PC-9 (cell line): ENCODE data around the gene KCTD21. TPM values are rescaled to one million over a fixed set of nuclear protein-coding genes. Genes with fewer than 3 reads are reported as not detected.

Experiments used
- BruUV-seq: library from RNA; stranded (reverse); fragments of 400-500 nt; replicated peaks from 2 replicates; lab custom pipeline; 2021; lab: Mats Ljungman, UMichigan
- CTCF ChIA-PET: fragments of 300-600 bp; sonication (Branson Sonifier 250); formaldehyde crosslinking; loops from one replicate; lab custom pipeline; 2022; ENCODE audit warnings: antibody characterized with exemption; lab: Charles Lee
- POLR2A ChIA-PET: fragments of 300-600 bp; sonication (Branson Sonifier 250); formaldehyde crosslinking; loops from one replicate; lab custom pipeline; 2022; ENCODE audit warnings: antibody characterized with exemption; ENCODE audit not compliant: unreplicated experiment; lab: Charles Lee
- DNase-seq, 2 experiments: peaks; one replicate each; pipeline versions ENCODE4 v3.0.0 to v3.0.0-alpha.2; 2015 to 2022; ENCODE audit warnings: mixed read lengths in 1 of 2
- H2AFZ ChIP-seq: fragments of 200-600 bp; sonication (generic); 2 replicates; pipeline ENCODE4 v1.8.1; 2017; ENCODE audit warnings: antibody characterized with exemption
- H3F3A ChIP-seq: fragments of 200-600 bp; sonication (generic); 2 replicates; pipeline ENCODE4 v1.8.1; 2017; ENCODE audit warnings: antibody characterized with exemption, mild to moderate bottlenecking, low read depth; ENCODE audit not compliant: insufficient read depth
- H3K27ac ChIP-seq: fragments of 200-600 bp; sonication (generic); 2 replicates; pipeline ENCODE4 v1.6.1; 2016; ENCODE audit warnings: mixed run types
- H3K27me3 ChIP-seq: fragments of 200-600 bp; sonication (generic); 2 replicates; pipeline ENCODE4 v1.6.1; 2016; ENCODE audit warnings: low read depth, mixed run types; ENCODE audit not compliant: insufficient read depth
- H3K36me3 ChIP-seq: fragments of 200-600 bp; sonication (generic); 2 replicates; pipeline ENCODE4 v1.6.1; 2016; ENCODE audit warnings: low read depth, mixed run types
- H3K4me1 ChIP-seq: fragments of 200-600 bp; sonication (generic); replicated peaks from 2 replicates; pipeline ENCODE4 v1.6.1; 2016; ENCODE audit warnings: mixed run types; ENCODE audit not compliant: insufficient read depth
- H3K4me2 ChIP-seq: fragments of 200-600 bp; sonication (generic); 2 replicates; pipeline ENCODE4 v1.6.1; 2017; ENCODE audit warnings: mixed run types
- H3K4me3 ChIP-seq: fragments of 200-600 bp; sonication (generic); 2 replicates; pipeline ENCODE4 v1.6.1; 2016; ENCODE audit warnings: mixed run types
- H3K79me2 ChIP-seq: fragments of 200-600 bp; sonication (generic); 2 replicates; pipeline ENCODE4 v1.6.1; 2017; ENCODE audit warnings: low read depth, mixed run types
- H3K9me2 ChIP-seq: fragments of 200-600 bp; sonication (generic); 2 replicates; pipeline ENCODE4 v1.8.1; 2017; ENCODE audit warnings: mild to moderate bottlenecking; ENCODE audit not compliant: insufficient read depth
- H3K9me3 ChIP-seq: fragments of 200-600 bp; sonication (generic); 2 replicates; pipeline ENCODE4 v1.8.1; 2016; ENCODE audit warnings: low read depth; ENCODE audit not compliant: insufficient read depth
- H4K20me1 ChIP-seq: fragments of 200-600 bp; sonication (generic); 2 replicates; pipeline ENCODE4 v1.8.1; 2017; ENCODE audit not compliant: insufficient read depth
- EZH2 ChIP-seq: fragments of 200-600 bp; sonication (generic); IDR thresholded peaks from 2 replicates; pipeline ENCODE4 v1.8.0; 2017; ENCODE audit warnings: antibody characterized with exemption, low read depth
- intact Hi-C: fragments of 100-400 bp; cut with micrococcal nuclease; formaldehyde crosslinking; loops from one replicate; pipeline ENCODE4 v1.10.0; 2022; ENCODE audit not compliant: unreplicated experiment
- total RNA-seq: library from RNA; stranded (reverse); gene quantifications from 2 replicates; pipeline ENCODE4 v1.2.3, GENCODE V29; 2021
- TF ChIP-seq, protein P1 (sequence below): fragments of 200-600 bp; sonication (generic); conservative IDR thresholded peaks from 2 replicates; pipeline ENCODE4 v1.6.1; 2017; ENCODE audit warnings: mixed run types, antibody characterized with exemption, mild to moderate bottlenecking, moderate library complexity

The KCTD21 gene
- total RNA-seq, 1 experiment from 2014 or later: 16.5 TPM

DNA sequence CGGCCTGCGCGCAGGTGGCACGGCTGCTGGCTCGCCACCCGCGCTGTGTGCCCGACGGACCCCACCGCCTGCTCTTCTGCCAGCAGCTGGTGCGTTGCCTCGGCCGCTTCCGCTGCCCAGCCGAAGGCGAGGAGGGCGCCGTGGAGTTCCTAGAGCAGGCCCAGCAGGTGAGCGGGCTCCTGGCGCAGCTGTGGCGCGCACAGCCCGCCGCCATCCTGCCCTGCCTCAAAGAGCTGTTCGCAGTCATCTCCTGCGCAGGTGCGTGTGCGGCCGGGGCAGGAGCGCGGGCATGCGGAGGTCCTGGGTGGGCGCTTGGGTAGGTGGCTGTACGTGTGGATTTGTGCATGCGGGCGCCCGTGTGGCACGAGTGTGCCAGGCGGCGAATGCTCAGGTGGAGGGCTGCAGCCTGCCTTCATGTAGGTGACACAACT, 8.2 kb upstream of the KCTD21 start:
- Histone ChIP-seq H3K4me1 (no peaks in the 10 kb centered on the region; the same call in 1 of the 2 replicates), H3K27me3 (no peaks in the 10 kb centered on the region), H3K4me3 (no peak overlapping the region), H3F3A (peaks cover 5% of the 10 kb centered on the region; the same call in 1 of the 2 replicates), H2AFZ (no peak overlapping the region), H3K9me3 (no peaks in the 10 kb centered on the region), H3K4me2 (no peak overlapping the region), H3K36me3 (no peaks in the 10 kb centered on the region), H3K79me2 (no peaks in the 10 kb centered on the region), H3K27ac (no peak overlapping the region), H4K20me1 (no peaks in the 10 kb centered on the region; the same call in 1 of the 2 replicates), H3K9me2 (no peaks in the 10 kb centered on the region)
- POLR2A ChIA-PET: no interaction called here
- CTCF ChIA-PET: no interaction called here
- intact Hi-C loops: no loop called here
- TF ChIP-seq, protein P1, sequence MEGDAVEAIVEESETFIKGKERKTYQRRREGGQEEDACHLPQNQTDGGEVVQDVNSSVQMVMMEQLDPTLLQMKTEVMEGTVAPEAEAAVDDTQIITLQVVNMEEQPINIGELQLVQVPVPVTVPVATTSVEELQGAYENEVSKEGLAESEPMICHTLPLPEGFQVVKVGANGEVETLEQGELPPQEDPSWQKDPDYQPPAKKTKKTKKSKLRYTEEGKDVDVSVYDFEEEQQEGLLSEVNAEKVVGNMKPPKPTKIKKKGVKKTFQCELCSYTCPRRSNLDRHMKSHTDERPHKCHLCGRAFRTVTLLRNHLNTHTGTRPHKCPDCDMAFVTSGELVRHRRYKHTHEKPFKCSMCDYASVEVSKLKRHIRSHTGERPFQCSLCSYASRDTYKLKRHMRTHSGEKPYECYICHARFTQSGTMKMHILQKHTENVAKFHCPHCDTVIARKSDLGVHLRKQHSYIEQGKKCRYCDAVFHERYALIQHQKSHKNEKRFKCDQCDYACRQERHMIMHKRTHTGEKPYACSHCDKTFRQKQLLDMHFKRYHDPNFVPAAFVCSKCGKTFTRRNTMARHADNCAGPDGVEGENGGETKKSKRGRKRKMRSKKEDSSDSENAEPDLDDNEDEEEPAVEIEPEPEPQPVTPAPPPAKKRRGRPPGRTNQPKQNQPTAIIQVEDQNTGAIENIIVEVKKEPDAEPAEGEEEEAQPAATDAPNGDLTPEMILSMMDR: no peak
- no peak for TF ChIP-seq EZH2
- DNase-seq: no peak
- BruUV-seq: no TSS peak

DNA sequence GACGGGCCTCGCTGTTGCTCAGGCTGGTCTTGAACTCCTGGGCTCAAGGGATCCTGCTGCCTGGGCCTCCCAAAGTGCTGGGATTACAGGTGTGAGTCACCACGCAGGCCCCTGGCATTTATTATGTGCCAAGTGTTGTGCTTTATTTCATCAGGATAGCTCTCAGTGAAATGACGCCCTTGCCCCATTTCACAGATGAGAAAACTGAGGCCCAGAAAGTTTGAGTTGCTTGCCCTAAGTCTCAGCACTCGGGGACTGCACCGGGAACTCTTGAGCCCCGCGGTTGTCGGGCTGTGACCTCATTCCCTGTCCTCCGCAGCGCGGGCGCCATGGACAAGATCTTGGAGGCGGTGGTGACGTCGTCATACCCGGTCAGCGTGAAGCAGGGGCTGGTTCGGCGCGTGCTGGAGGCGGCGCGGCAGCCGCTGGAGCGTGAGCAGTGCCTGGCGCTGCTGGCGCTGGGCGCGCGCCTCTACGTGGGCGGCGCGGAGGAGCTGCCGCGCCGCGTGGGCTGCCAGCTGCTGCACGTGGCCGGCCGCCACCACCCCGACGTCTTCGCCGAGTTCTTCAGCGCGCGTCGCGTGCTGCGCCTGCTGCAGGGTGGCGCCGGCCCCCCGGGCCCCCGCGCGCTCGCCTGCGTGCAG, 7.6 kb upstream of the KCTD21 start:
- CTCF ChIA-PET: no interaction called here

DNA sequence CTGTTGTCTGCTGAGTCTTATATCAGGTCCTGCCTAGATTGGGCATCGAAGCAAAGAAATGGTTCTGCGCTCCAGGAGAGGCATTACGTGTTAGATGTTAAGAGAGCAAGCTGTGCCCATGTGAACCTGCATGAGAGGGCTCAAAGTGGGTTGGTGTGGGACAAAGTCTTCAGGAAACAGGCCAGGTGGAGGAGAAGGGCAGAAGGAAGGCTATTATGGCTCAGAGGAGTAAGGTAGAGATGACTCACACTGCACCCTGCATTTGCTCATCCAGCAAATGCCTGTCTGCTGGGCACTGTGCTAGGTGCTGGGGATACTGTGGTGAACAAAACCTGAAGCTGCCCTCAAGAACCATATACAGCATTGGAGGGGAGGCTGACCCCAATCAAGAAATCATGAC, 6.1 kb upstream of the KCTD21 start:
- Histone ChIP-seq H3K79me2 (peaks cover 10% of the 10 kb centered on the region), H3K9me2 (no peaks in the 10 kb centered on the region), H3K27me3 (no peaks in the 10 kb centered on the region), H3K27ac (no peak overlapping the region), H4K20me1 (no peaks in the 10 kb centered on the region; the same call in 1 of the 2 replicates), H3K4me1 (peaks cover 9% of the 10 kb centered on the region), H3K4me3 (no peak overlapping the region), H3K9me3 (no peaks in the 10 kb centered on the region), H3K4me2 (no peak overlapping the region), H3K36me3 (no peaks in the 10 kb centered on the region), H3F3A (peaks cover 5% of the 10 kb centered on the region; the same call in 1 of the 2 replicates), H2AFZ (no peak overlapping the region)
- intact Hi-C loops: no loop called here
- BruUV-seq: no TSS peak
- CTCF ChIA-PET: no interaction called here
- no peak for DNase-seq
- no peak for TF ChIP-seq EZH2
- TF ChIP-seq, protein P1: no peak
- POLR2A ChIA-PET: interaction anchor here (0.7 kb wide), 1 partner anchor 45 kb away, joined by 3 read pairs; no protein-coding TSS in a partner anchor

More for the DNA sequence above, 7.6 kb upstream of the KCTD21 start:
- Histone ChIP-seq H3K27ac (no peak overlapping the region), H3K4me1 (no peaks in the 10 kb centered on the region; the same call in 1 of the 2 replicates), H3K27me3 (no peaks in the 10 kb centered on the region), H3K4me2 (no peak overlapping the region), H3K36me3 (no peaks in the 10 kb centered on the region), H4K20me1 (no peaks in the 10 kb centered on the region; the same call in 1 of the 2 replicates), H3K9me2 (no peaks in the 10 kb centered on the region), H3K79me2 (no peaks in the 10 kb centered on the region), H3K9me3 (no peaks in the 10 kb centered on the region), H2AFZ (no peak overlapping the region), H3K4me3 (no peak overlapping the region), H3F3A (peaks cover 5% of the 10 kb centered on the region; the same call in 1 of the 2 replicates)
- BruUV-seq: no TSS peak
- TF ChIP-seq, protein P1: no peak
- TF ChIP-seq EZH2: no peak
- POLR2A ChIA-PET: no interaction called here
- intact Hi-C loops: no loop called here
- DNase-seq: no peak
